Keratinocyte (primary cell): Measurements from ENCODE around the gene SRGAP2. TPM values are rescaled to one million over a fixed set of nuclear protein-coding genes. Genes with fewer than 3 reads are reported as not detected.
"Not testable (repeated sequence)": the region's sequence is repeated elsewhere in the genome, so short reads cannot be mapped to it uniquely, and the experiment has no call there.

Experiments
- DNase-seq: peaks from one replicate; pipeline ENCODE4 v3.0.0-alpha.2; 2011; ENCODE audit warnings: low read depth, missing footprints, low spot score
- FAIRE-seq: peaks from 2 replicates; lab custom pipeline; 2011; peaks lifted over from hg19 to GRCh38; lab: Jason Lieb, UNC
- H2AFZ ChIP-seq: 2 replicates; pipeline ENCODE4 v1.6.0; 2012; ENCODE audit warnings: low read length, control low read depth, inconsistent platforms; ENCODE audit not compliant: control insufficient read depth
- H3K27ac ChIP-seq: 2 replicates; pipeline ENCODE4 v1.5.1; 2011; ENCODE audit warnings: low read length; ENCODE audit not compliant: control insufficient read depth, insufficient read depth
- H3K27me3 ChIP-seq: 3 replicates; pipeline ENCODE4 v1.6.0; 2011; ENCODE audit warnings: low read length; ENCODE audit not compliant: control insufficient read depth, insufficient read depth; ENCODE audit errors: extremely low read depth
- H3K36me3 ChIP-seq, 2 experiments: 2 replicates in 1 of 2; 3 replicates in 1 of 2; pipeline ENCODE4 v1.5.1; 2011; ENCODE audit warnings: low read length in 2 of 2, mild to moderate bottlenecking in 1 of 2; ENCODE audit not compliant: control insufficient read depth in 2 of 2, insufficient read depth in 2 of 2; ENCODE audit errors: extremely low read depth in 1 of 2
- H3K4me1 ChIP-seq: 3 replicates; pipeline ENCODE4 v1.5.1; 2011; ENCODE audit warnings: low read length; ENCODE audit not compliant: control insufficient read depth, insufficient read depth; ENCODE audit errors: extremely low read depth
- H3K4me2 ChIP-seq: 3 replicates; pipeline ENCODE4 v1.6.0; 2011; ENCODE audit warnings: low read depth, low read length; ENCODE audit not compliant: control insufficient read depth, insufficient read depth; ENCODE audit errors: extremely low read depth
- H3K4me3 ChIP-seq, 3 experiments: fragments of 200-600 bp in 1 of 3; sonication (generic) in 1 of 3; 2 replicates in 2 of 3; 3 replicates in 1 of 3; pipeline ENCODE4 v1.5.1; 2011 to 2016; ENCODE audit warnings: low read length in 3 of 3, mild to moderate bottlenecking in 3 of 3, control low read depth in 2 of 3, inconsistent platforms in 1 of 3, low read depth in 1 of 3, mixed read lengths in 1 of 3, mixed run types in 1 of 3, moderate library complexity in 1 of 3; ENCODE audit not compliant: control insufficient read depth in 2 of 3, insufficient read depth in 2 of 3; ENCODE audit errors: extremely low read depth in 1 of 3
- H3K79me2 ChIP-seq: 2 replicates; pipeline ENCODE4 v1.6.0; 2012; ENCODE audit warnings: low read length; ENCODE audit not compliant: control insufficient read depth, insufficient read depth
- H3K9ac ChIP-seq: 3 replicates; pipeline ENCODE4 v1.6.0; 2011; ENCODE audit warnings: low read length; ENCODE audit not compliant: control insufficient read depth, insufficient read depth; ENCODE audit errors: extremely low read depth
- H3K9me1 ChIP-seq: 3 replicates; pipeline ENCODE4 v1.6.0; 2011; ENCODE audit warnings: low read length; ENCODE audit not compliant: control insufficient read depth, insufficient read depth; ENCODE audit errors: extremely low read depth
- H3K9me3 ChIP-seq: 2 replicates; pipeline ENCODE4 v1.5.1; 2012; ENCODE audit warnings: low read depth, low read length; ENCODE audit not compliant: control insufficient read depth
- H4K20me1 ChIP-seq: 3 replicates; pipeline ENCODE4 v1.6.0; 2011; ENCODE audit warnings: low read length; ENCODE audit not compliant: control insufficient read depth, insufficient read depth; ENCODE audit errors: extremely low read depth
- dilution Hi-C: fragments of 300-500 bp; cut with MboI; formaldehyde crosslinking; loops from one replicate; pipeline ENCODE4 v1.7.0; 2020; ENCODE audit warnings: low sequenced_read_pairs; ENCODE audit not compliant: extremely low pct_ligation_motif_present
- polyA plus RNA-seq, 5 experiments: library from polyadenylated mRNA; depleted of rRNA in 3 of 5; stranded (reverse) in 3 of 5; stranded (forward) in 1 of 5; unstranded in 1 of 5; fragments of >200 nt; gene quantifications; 1 replicate in 1 of 5; 2 replicates in 3 of 5; 3 replicates in 1 of 5; pipeline versions ENCODE4 v1.2.1 to v1.2.3, GENCODE V29; 2011 to 2012; ENCODE audit warnings: missing spikeins in 2 of 5, low read depth in 1 of 5, low replicate concordance in 1 of 5

Gene SRGAP2
- polyA plus RNA-seq, 1 donor (not counting 4 experiments of a cell fraction or from before 2014, with no cell fraction given): 12.7 TPM

GRCh38 chr1:206205569-206205968, 2.2 kb downstream of the SRGAP2 start:
- H3K4me2 ChIP-seq, DNase-seq, H3K9me1 ChIP-seq, H3K27me3 ChIP-seq, H3K27ac ChIP-seq, H3K4me1 ChIP-seq, H3K9me3 ChIP-seq, FAIRE-seq, dilution Hi-C loops, H4K20me1 ChIP-seq, H3K79me2 ChIP-seq, H3K9ac ChIP-seq, H2AFZ ChIP-seq, H3K36me3 ChIP-seq: not testable (repeated sequence)
- H3K4me3 ChIP-seq: peak overlapping the region in 1 of 3 experiments; percentile 12

DNA sequence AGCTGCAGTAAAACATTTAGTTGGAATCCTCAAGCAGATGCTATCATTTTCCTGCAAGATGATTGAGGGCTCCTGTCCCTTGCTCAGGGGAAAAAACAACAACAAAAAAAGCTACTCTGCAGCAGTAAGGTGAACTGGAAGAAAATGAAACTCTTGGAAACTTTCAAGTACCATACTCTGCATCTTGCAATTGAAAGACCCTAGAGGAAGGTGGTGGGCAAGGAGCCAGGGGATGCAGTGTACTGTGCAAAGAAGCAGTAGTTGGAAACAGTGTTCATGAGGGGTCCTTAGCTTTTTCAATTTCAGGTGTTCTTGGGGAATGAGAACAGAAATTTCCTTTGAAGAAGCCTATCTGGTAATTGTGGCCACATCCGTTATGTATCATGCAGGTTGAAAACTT, 7.5 kb downstream of the SRGAP2 start:
- H3K27me3 ChIP-seq, H3K9me1 ChIP-seq, DNase-seq, H3K36me3 ChIP-seq, H3K4me3 ChIP-seq, FAIRE-seq, H3K27ac ChIP-seq, H3K4me1 ChIP-seq, H3K79me2 ChIP-seq, H3K9ac ChIP-seq, H3K9me3 ChIP-seq, H3K4me2 ChIP-seq, H2AFZ ChIP-seq, dilution Hi-C loops, H4K20me1 ChIP-seq: not testable (repeated sequence)

- DNase-seq, H2AFZ ChIP-seq, H3K9ac ChIP-seq, H3K4me2 ChIP-seq, H3K4me3 ChIP-seq, H3K79me2 ChIP-seq, H4K20me1 ChIP-seq, dilution Hi-C loops, FAIRE-seq, H3K36me3 ChIP-seq, H3K27me3 ChIP-seq, H3K9me1 ChIP-seq, H3K27ac ChIP-seq, H3K4me1 ChIP-seq, H3K9me3 ChIP-seq: not testable (repeated sequence)
Observed at GRCh38 chr1:206215600-206216392, 12.5 kb downstream of the SRGAP2 start.

DNA sequence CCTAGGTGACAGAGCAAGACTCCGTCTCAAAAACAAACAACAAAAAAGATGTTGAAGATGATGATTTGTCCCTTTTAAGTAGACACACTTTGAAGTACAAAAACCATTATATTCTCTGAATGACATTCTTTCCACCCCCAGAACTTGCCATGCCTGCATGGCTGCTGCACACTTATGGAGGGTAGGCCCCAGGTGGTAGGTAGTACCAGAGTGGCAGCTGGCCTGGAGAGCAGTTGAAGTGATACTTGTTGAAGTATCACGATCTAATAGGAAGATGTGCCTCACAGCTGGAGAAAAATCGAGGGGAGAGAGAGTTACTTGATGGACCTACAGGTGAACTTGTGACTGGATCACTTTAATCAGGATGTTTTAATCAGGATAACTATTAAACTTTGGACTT, 14.9 kb downstream of the SRGAP2 start:
- H3K4me2 ChIP-seq, H3K27me3 ChIP-seq, H4K20me1 ChIP-seq, H3K36me3 ChIP-seq, H3K4me3 ChIP-seq, H3K79me2 ChIP-seq, dilution Hi-C loops, H2AFZ ChIP-seq, H3K9me3 ChIP-seq, DNase-seq, FAIRE-seq, H3K4me1 ChIP-seq, H3K9ac ChIP-seq, H3K27ac ChIP-seq, H3K9me1 ChIP-seq: not testable (repeated sequence)

DNA sequence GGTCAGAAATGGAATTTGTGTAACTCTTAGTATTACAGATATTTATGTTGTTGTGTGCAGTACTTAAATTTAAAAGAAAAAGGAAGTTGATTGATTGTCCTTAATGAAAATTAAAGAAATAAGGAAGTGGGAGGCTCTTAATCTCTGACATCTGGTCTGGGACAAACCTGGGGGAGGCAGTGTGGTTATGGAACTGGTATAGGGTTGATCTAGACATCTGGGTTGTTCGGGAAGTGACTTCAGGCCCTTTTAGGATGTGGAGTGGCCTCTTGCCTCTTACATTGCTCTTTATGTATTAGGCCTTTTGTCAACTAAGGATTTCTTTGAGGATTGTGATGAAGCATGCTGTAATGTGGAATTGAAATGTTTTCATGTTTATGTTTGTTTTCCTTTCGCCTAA, 15.4 kb downstream of the SRGAP2 start:
- H3K79me2 ChIP-seq, H3K4me1 ChIP-seq, H3K4me2 ChIP-seq, H3K27ac ChIP-seq, H3K9ac ChIP-seq, dilution Hi-C loops, FAIRE-seq, H3K9me3 ChIP-seq, H3K4me3 ChIP-seq, H2AFZ ChIP-seq, H4K20me1 ChIP-seq, DNase-seq, H3K36me3 ChIP-seq, H3K9me1 ChIP-seq, H3K27me3 ChIP-seq: not testable (repeated sequence)
